Colonic mucosa (tissue), 4 donors: ENCODE measurements around the gene CHAF1B. TPM values are rescaled to one million over a fixed set of nuclear protein-coding genes. Genes with fewer than 3 reads are reported as not detected.
"Not testable (repeated sequence)": the region's sequence is repeated elsewhere in the genome, so short reads cannot be mapped to it uniquely, and the experiment has no call there.

Experiments
- DNase-seq: peaks from one replicate; pipeline ENCODE4 v3.0.0-alpha.2; 2020
- H3K27ac ChIP-seq: fragments of 200-600 bp; one replicate; pipeline ENCODE4 v1.8.0; 2021
- H3K27me3 ChIP-seq: fragments of 200-600 bp; one replicate; pipeline ENCODE4 v1.8.0; 2021
- H3K36me3 ChIP-seq: fragments of 200-600 bp; one replicate; pipeline ENCODE4 v1.8.0; 2021
- H3K4me1 ChIP-seq: fragments of 200-600 bp; one replicate; pipeline ENCODE4 v1.8.0; 2021; ENCODE audit warnings: mild to moderate bottlenecking
- H3K4me3 ChIP-seq: fragments of 200-600 bp; one replicate; pipeline ENCODE4 v1.8.0; 2021
- H3K9ac ChIP-seq, 2 donors: one replicate each; pipeline ENCODE4 v1.7.0; 2013; ENCODE audit warnings: control low read depth in 2 of 2, low read depth in 2 of 2, low read length in 2 of 2
- H3K9me3 ChIP-seq: fragments of 200-600 bp; one replicate; pipeline ENCODE4 v1.8.0; 2021
- CTCF ChIP-seq: fragments of 200-600 bp; IDR thresholded peaks from one replicate; pipeline ENCODE4 v1.8.0; 2022; ENCODE audit warnings: antibody characterized with exemption, mild to moderate bottlenecking
- intact Hi-C: fragments of 100-400 bp; cut with DNase I; formaldehyde crosslinking; loops from one replicate; pipeline ENCODE4 v1.14.1; 2022
- total RNA-seq, 2 donors: library from RNA; stranded (reverse); fragmentation: NEBNext Ultra II Directional in 1 of 2; extraction: Animal tissue kit (Norgen Biotek cat#: 25700) in 1 of 2; gene quantifications; one replicate each; pipeline ENCODE4 v1.2.1, GENCODE V29; 2021
- donor health status: healthy.
- donor health status: DM: no; HTN: no; CAD: no.
- donor health status: DM: no; HTN: no; CAD: no.

CHAF1B gene
- total RNA-seq, 2 donors from 2014 or later, result 2.5 to 12.0 TPM

- Histone ChIP-seq H3K27ac (no peak overlapping the region), H3K27me3 (no peaks in the 10 kb centered on the region), H3K4me3 (no peak overlapping the region), H3K9me3 (no peaks in the 10 kb centered on the region), H3K36me3 (no peaks in the 10 kb centered on the region), H3K4me1 (peaks cover 3% of the 10 kb centered on the region), H3K9ac (no peak overlapping the region)
- TF ChIP-seq CTCF, result no peak
- intact Hi-C loops, result no loop called here
- no peak for DNase-seq
Observed at GRCh38 chr21:36388835-36389234, 3.6 kb downstream of the CHAF1B start.

- H3K9ac ChIP-seq, H3K27me3 ChIP-seq, H3K36me3 ChIP-seq, H3K9me3 ChIP-seq, DNase-seq, H3K4me3 ChIP-seq, H3K27ac ChIP-seq, intact Hi-C loops, H3K4me1 ChIP-seq: not testable (repeated sequence)
Observed at GRCh38 chr21:36391649-36392048, 6.5 kb downstream of the CHAF1B start.

GRCh38 chr21:36395353-36396111 is 10.3 kb downstream of the CHAF1B start:
- H3K4me3 ChIP-seq, result no peak overlapping the region
- no peaks in the 10 kb centered on the region for H3K36me3 ChIP-seq
- no peaks in the 10 kb centered on the region for H3K9me3 ChIP-seq
- TF ChIP-seq CTCF, result no peak
- no peak for DNase-seq
- no peak overlapping the region for H3K9ac ChIP-seq
- H3K27me3 ChIP-seq, result no peaks in the 10 kb centered on the region
- H3K4me1 ChIP-seq, result no peaks in the 10 kb centered on the region
- H3K27ac ChIP-seq, result no peak overlapping the region
- intact Hi-C loops, result no loop called here

- intact Hi-C loops, result no loop called here
- H3K4me1 ChIP-seq, result no peaks in the 10 kb centered on the region
Observed at GRCh38 chr21:36396325-36396724, 11.1 kb downstream of the CHAF1B start.

GRCh38 chr21:36396971-36397370 is 11.8 kb downstream of the CHAF1B start:
- intact Hi-C loops, result no loop called here

More at GRCh38 chr21:36396325-36396724, 11.1 kb downstream of the CHAF1B start:
- TF ChIP-seq CTCF, result no peak
- H3K27ac ChIP-seq, result no peak overlapping the region
- H3K4me3 ChIP-seq, result no peak overlapping the region
- H3K9me3 ChIP-seq, result no peaks in the 10 kb centered on the region
- no peaks in the 10 kb centered on the region for H3K36me3 ChIP-seq
- H3K9ac ChIP-seq, result no peak overlapping the region
- no peak for DNase-seq
- H3K27me3 ChIP-seq, result no peaks in the 10 kb centered on the region

More at GRCh38 chr21:36396971-36397370, 11.8 kb downstream of the CHAF1B start:
- Histone ChIP-seq H3K27ac (no peak overlapping the region), H3K9me3 (no peaks in the 10 kb centered on the region), H3K4me3 (no peak overlapping the region), H3K27me3 (no peaks in the 10 kb centered on the region), H3K9ac (no peak overlapping the region), H3K4me1 (no peaks in the 10 kb centered on the region), H3K36me3 (no peaks in the 10 kb centered on the region)
- no peak for DNase-seq
- no peak for TF ChIP-seq CTCF
